Endothelial cell of umbilical vein (primary cell): ENCODE data around the gene ARMC3. TPM values are rescaled to one million over a fixed set of nuclear protein-coding genes. Genes with fewer than 3 reads are reported as not detected.

ENCODE experiments used
- BruUV-seq: library from RNA; stranded (reverse); fragments of 400-500 nt; replicated peaks from 2 replicates; lab custom pipeline; 2021; lab: Mats Ljungman, UMichigan
- CTCF ChIA-PET: fragments of 300-600, 350-600 bp; sonication (Branson Sonifier 250); formaldehyde crosslinking; loops from one replicate; lab custom pipeline; 2021; ENCODE audit warnings: antibody characterized with exemption, inconsistent platforms; lab: Charles Lee
- POLR2A ChIA-PET: fragments of 300-600, 350-600 bp; sonication (Branson Sonifier 250); formaldehyde crosslinking; loops from one replicate; lab custom pipeline; 2021; ENCODE audit warnings: antibody characterized with exemption, inconsistent platforms; lab: Charles Lee
- DNase-seq: peaks from one replicate; pipeline ENCODE4 v3.0.0-alpha.2; 2011; ENCODE audit warnings: low read depth, low spot score
- FAIRE-seq: peaks from 2 replicates; lab custom pipeline; 2011; peaks lifted over from hg19 to GRCh38; lab: Jason Lieb, UNC
- H2AFZ ChIP-seq: 2 replicates; pipeline ENCODE4 v1.6.0; 2012; ENCODE audit warnings: low read depth, low read length, control low read depth, inconsistent platforms
- H3K27ac ChIP-seq: 2 replicates; pipeline ENCODE4 v1.5.1; 2011; ENCODE audit warnings: low read depth, mild to moderate bottlenecking, control low read depth, low read length, moderate library complexity; ENCODE audit not compliant: insufficient read depth
- H3K27me3 ChIP-seq, 2 experiments: 2 replicates each; pipeline versions ENCODE4 v1.6.0 to v1.6.1; 2011; ENCODE audit warnings: low read length in 2 of 2, mixed read lengths in 1 of 2; ENCODE audit not compliant: control insufficient read depth in 2 of 2, insufficient read depth in 2 of 2
- H3K36me3 ChIP-seq, 2 experiments: 2 replicates in 1 of 2; 3 replicates in 1 of 2; pipeline ENCODE4 v1.5.1; 2011; ENCODE audit warnings: low read length in 2 of 2, mild to moderate bottlenecking in 1 of 2, moderate library complexity in 1 of 2; ENCODE audit not compliant: control insufficient read depth in 2 of 2, insufficient read depth in 2 of 2; ENCODE audit errors: extremely low read depth in 1 of 2
- H3K4me1 ChIP-seq: 3 replicates; pipeline ENCODE4 v1.5.1; 2011; ENCODE audit warnings: mild to moderate bottlenecking, low read length; ENCODE audit not compliant: control insufficient read depth, insufficient read depth; ENCODE audit errors: extremely low read depth
- H3K4me2 ChIP-seq: 2 replicates; pipeline ENCODE4 v1.6.1; 2011; ENCODE audit warnings: low read length, control low read depth, mixed read lengths; ENCODE audit not compliant: insufficient read depth
- H3K4me3 ChIP-seq, 3 experiments: fragments of 200-600 bp in 1 of 3; sonication (generic), shearing (Covaris generic) in 1 of 3; replicated peaks in 1 of 3; 2 replicates each; pipeline ENCODE4 v1.5.1; 2011 to 2016; ENCODE audit warnings: control low read depth in 3 of 3, low read length in 3 of 3, mild to moderate bottlenecking in 2 of 3, inconsistent platforms in 1 of 3, low read depth in 1 of 3, moderate library complexity in 1 of 3; ENCODE audit not compliant: insufficient read depth in 1 of 3
- H3K79me2 ChIP-seq: 2 replicates; pipeline ENCODE4 v1.6.0; 2012; ENCODE audit warnings: low read length, inconsistent platforms; ENCODE audit not compliant: control insufficient read depth, insufficient read depth
- H3K9ac ChIP-seq: replicated peaks from 2 replicates; pipeline ENCODE3; 2011; ENCODE audit warnings: low read length, control low read depth; ENCODE audit not compliant: insufficient read depth; ENCODE audit errors: extremely low read depth
- H3K9me1 ChIP-seq: replicated peaks from 3 replicates; pipeline ENCODE4 v1.6.0; 2011; ENCODE audit warnings: mild to moderate bottlenecking, low read length; ENCODE audit not compliant: control insufficient read depth, insufficient read depth; ENCODE audit errors: extremely low read depth
- H3K9me3 ChIP-seq: replicated peaks from 2 replicates; pipeline ENCODE4 v1.5.1; 2012; ENCODE audit warnings: low read length, inconsistent platforms; ENCODE audit not compliant: control insufficient read depth, insufficient read depth
- H4K20me1 ChIP-seq: replicated peaks from 2 replicates; pipeline ENCODE3; 2011; ENCODE audit warnings: mild to moderate bottlenecking, low read length; ENCODE audit not compliant: control insufficient read depth, insufficient read depth; ENCODE audit errors: extremely low read depth
- CTCF ChIP-seq, 2 donors: IDR thresholded peaks; 1 replicate in 1 of 2; 2 replicates in 1 of 2; pipeline ENCODE4 v1.5.1; 2011; ENCODE audit warnings: low read length in 2 of 2, mild to moderate bottlenecking in 2 of 2, moderate library complexity in 2 of 2, control low read depth in 1 of 2, inconsistent platforms in 1 of 2, low read depth in 1 of 2; ENCODE audit not compliant: insufficient read depth in 1 of 2; ENCODE audit errors: extremely low read depth in 1 of 2
- EZH2 ChIP-seq: IDR thresholded peaks from 2 replicates; pipeline ENCODE4 v1.6.1; 2012; ENCODE audit warnings: borderline replicate concordance, low read depth, mild to moderate bottlenecking, moderate library complexity, low read length, inconsistent platforms; ENCODE audit not compliant: severe bottlenecking
- FOS ChIP-seq: IDR thresholded peaks from 2 replicates; pipeline ENCODE4 v1.6.1; 2011; ENCODE audit warnings: mild to moderate bottlenecking, low read length, moderate library complexity, borderline replicate concordance; ENCODE audit not compliant: insufficient read depth
- GATA2 ChIP-seq: IDR thresholded peaks from 2 replicates; pipeline ENCODE4 v1.7.0; 2011; ENCODE audit warnings: low read depth, mild to moderate bottlenecking, moderate library complexity, mixed read lengths, low read length; ENCODE audit not compliant: insufficient read length, insufficient read depth
- JUN ChIP-seq: IDR thresholded peaks from 2 replicates; pipeline ENCODE4 v1.6.1; 2011; ENCODE audit warnings: borderline replicate concordance, low read depth; ENCODE audit not compliant: insufficient read length, insufficient read depth
- MAX ChIP-seq: IDR thresholded peaks from 2 replicates; pipeline ENCODE4 v1.6.1; 2011; ENCODE audit not compliant: insufficient read depth, insufficient read length
- MYC ChIP-seq: IDR thresholded peaks from one replicate; pipeline ENCODE4 v1.6.1; 2011; ENCODE audit warnings: mild to moderate bottlenecking, low read depth, low read length
- POLR2A ChIP-seq: IDR thresholded peaks from 2 replicates; pipeline ENCODE4 v1.6.1; 2012; ENCODE audit warnings: low read depth, mild to moderate bottlenecking, control low read depth, low read length
- POLR2AphosphoS5 ChIP-seq: IDR thresholded peaks from 2 replicates; pipeline ENCODE4 v1.6.1; 2012; ENCODE audit warnings: low read depth, mild to moderate bottlenecking, control low read depth, low read length, moderate library complexity; ENCODE audit not compliant: insufficient read depth
- dilution Hi-C: fragments of 300-500 bp; cut with MboI; formaldehyde crosslinking; loops from one replicate; pipeline ENCODE4 v1.15.0; 2019; ENCODE audit warnings: low sequenced_read_pairs; ENCODE audit not compliant: extremely low pct_ligation_motif_present
- intact Hi-C: fragments of 100-400 bp; cut with micrococcal nuclease; formaldehyde crosslinking; loops from one replicate; pipeline ENCODE4 v1.10.0; 2022
- polyA plus RNA-seq, 4 experiments: library from polyadenylated mRNA; depleted of rRNA in 3 of 4; stranded (reverse) in 3 of 4; unstranded in 1 of 4; fragments of >200 nt; gene quantifications; 2 replicates each; pipeline versions ENCODE4 v1.2.1 to v1.2.3, GENCODE V29; 2011 to 2012; ENCODE audit warnings: missing spikeins in 1 of 4
- total RNA-seq: library from RNA; stranded (reverse); gene quantifications from 2 replicates; pipeline ENCODE4 v1.2.3, GENCODE V29; 2021

The ARMC3 gene
- total and polyA plus RNA-seq, 2 donors (not counting 3 experiments of a cell fraction or from before 2014, with no cell fraction given): not detected

DNA sequence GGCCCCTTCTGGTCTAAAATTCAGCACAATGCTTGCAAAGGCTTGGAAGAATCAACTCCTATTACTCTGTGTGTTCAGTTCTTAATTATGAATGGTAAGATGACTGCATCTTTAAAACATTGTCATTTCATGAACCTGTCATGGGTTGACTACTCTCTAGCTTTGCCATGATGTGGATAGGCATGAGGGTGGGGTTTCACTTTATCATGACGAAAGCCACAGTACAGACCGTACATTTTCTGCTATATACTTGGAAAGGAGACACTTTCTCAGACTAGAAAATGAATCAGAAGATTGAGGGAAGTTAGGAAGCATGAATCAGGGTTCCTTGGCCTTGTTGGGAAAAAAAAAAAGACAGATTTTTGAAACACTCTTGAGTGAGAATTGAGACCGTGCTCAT lies 147.8 kb downstream of the ARMC3 start:
- H3K9ac ChIP-seq: no peak overlapping the region
- no peak for TF ChIP-seq FOS
- TF ChIP-seq CTCF (IDR thresholded peaks at IDR 0.05; ENCODE audit: extremely low read depth in 1 of 2, insufficient read depth in 1 of 2, low read depth in 1 of 2, low read length in 2 of 2): no peak
- TF ChIP-seq JUN: no peak
- no peak for TF ChIP-seq POLR2AphosphoS5
- TF ChIP-seq POLR2A: no peak
- no peak for TF ChIP-seq EZH2
- TF ChIP-seq MAX: no peak
- no peak for TF ChIP-seq GATA2
- no peak for TF ChIP-seq MYC
- H3K9me1 ChIP-seq: no peaks in the 10 kb centered on the region
- dilution Hi-C loops (no loop called here), intact Hi-C loops (no loop called here)
- no peak overlapping the region for H3K4me3 ChIP-seq
- no peaks in the 10 kb centered on the region for H3K4me1 ChIP-seq
- ChIA-PET POLR2A (no interaction called here), CTCF (no interaction called here)
- H3K27ac ChIP-seq: no peak overlapping the region
- peaks cover 13 to 25% of the 10 kb centered on the region in 2 experiments for H3K27me3 ChIP-seq
- H3K4me2 ChIP-seq: no peak overlapping the region
- DNase-seq: no peak
- no TSS peak for BruUV-seq
- H2AFZ ChIP-seq: no peak overlapping the region
- no peaks in the 10 kb centered on the region for H3K79me2 ChIP-seq
- H3K9me3 ChIP-seq: no peaks in the 10 kb centered on the region
- no peak for FAIRE-seq
- H3K36me3 ChIP-seq: no peaks in the 10 kb centered on the region
- H4K20me1 ChIP-seq: no peaks in the 10 kb centered on the region
